HL-60/S4 (cell line): Measurements from ENCODE around the gene LGALS3BP.

Experiments
- in situ Hi-C: fragments of 300-500 bp; cut with MboI; formaldehyde crosslinking; loops from 2 replicates; pipeline ENCODE4 v1.14.3; 2022; ENCODE audit warnings: low sequenced_read_pairs

LGALS3BP gene

GRCh38 chr17:78922816-78923498, 56.8 kb downstream of the LGALS3BP start:
- in situ Hi-C loops = no loop called here

GRCh38 chr17:78921437-78921971, 58.2 kb downstream of the LGALS3BP start:
- in situ Hi-C loops = no loop called here
